Measurements from ENCODE around the gene TMEM11.

The TMEM11 gene

GRCh38 chr17:21166595-21167210 lies 47.3 kb downstream of the TMEM11 start:
- no peak for TF ChIP-seq CTCF (IDR thresholded peaks at IDR 0.05)
- no peak overlapping the region for H3K4me3 ChIP-seq (ENCODE audit: low read depth in 1 of 2, low read length in 1 of 2)
- H3K27ac ChIP-seq, result no peak overlapping the region
- H3K36me3 ChIP-seq, result peaks cover under 1% of the 10 kb centered on the region
- H3K27me3 ChIP-seq, result no peaks in the 10 kb centered on the region
- H3K4me1 ChIP-seq (ENCODE audit: control insufficient read depth in 1 of 2, insufficient read depth in 1 of 2, low read depth in 1 of 2, low read length in 1 of 2), result peaks cover 13 to 21% of the 10 kb centered on the region in 2 experiments
- no peaks in the 10 kb centered on the region for H3K9me3 ChIP-seq

GRCh38 chr17:21165922-21166594 lies 47.9 kb downstream of the TMEM11 start:
- Histone ChIP-seq H3K27ac (no peak overlapping the region), H3K36me3 (no peaks in the 10 kb centered on the region), H3K27me3 (no peaks in the 10 kb centered on the region), H3K4me3 (ENCODE audit: low read depth in 1 of 2, low read length in 1 of 2) (no peak overlapping the region), H3K4me1 (ENCODE audit: control insufficient read depth in 1 of 2, insufficient read depth in 1 of 2, low read depth in 1 of 2, low read length in 1 of 2) (peaks cover 11 to 15% of the 10 kb centered on the region in 2 experiments), H3K9me3 (no peaks in the 10 kb centered on the region)
- TF ChIP-seq CTCF (IDR thresholded peaks at IDR 0.05), result no peak

- Histone ChIP-seq H3K27ac (peak overlapping the region; percentile 60), H3K4me1 (ENCODE audit: control insufficient read depth in 1 of 2, insufficient read depth in 1 of 2, low read depth in 1 of 2, low read length in 1 of 2) (peaks cover 9 to 14% of the 10 kb centered on the region in 2 experiments), H3K4me3 (ENCODE audit: low read depth in 1 of 2, low read length in 1 of 2) (no peak overlapping the region), H3K36me3 (no peaks in the 10 kb centered on the region), H3K9me3 (no peaks in the 10 kb centered on the region), H3K27me3 (no peaks in the 10 kb centered on the region)
- no peak for TF ChIP-seq CTCF (IDR thresholded peaks at IDR 0.05)
Observed at GRCh38 chr17:21164620-21165019, 49.3 kb downstream of the TMEM11 start.

GRCh38 chr17:21164216-21164615 lies 49.7 kb downstream of the TMEM11 start:
- peaks cover 9 to 14% of the 10 kb centered on the region in 2 experiments for H3K4me1 ChIP-seq (ENCODE audit: control insufficient read depth in 1 of 2, insufficient read depth in 1 of 2, low read depth in 1 of 2, low read length in 1 of 2)
- H3K9me3 ChIP-seq, result no peaks in the 10 kb centered on the region
- TF ChIP-seq CTCF (IDR thresholded peaks at IDR 0.05), result no peak
- peak overlapping the region; percentile 60 for H3K27ac ChIP-seq
- no peaks in the 10 kb centered on the region for H3K27me3 ChIP-seq
- H3K4me3 ChIP-seq (ENCODE audit: low read depth in 1 of 2, low read length in 1 of 2), result no peak overlapping the region
- no peaks in the 10 kb centered on the region for H3K36me3 ChIP-seq

GRCh38 chr17:21163101-21163500 lies 50.9 kb downstream of the TMEM11 start:
- H3K27ac ChIP-seq, result peak overlapping the region; percentile 15
- no peak for TF ChIP-seq CTCF (IDR thresholded peaks at IDR 0.05)
- no peaks in the 10 kb centered on the region for H3K9me3 ChIP-seq
- H3K36me3 ChIP-seq, result no peaks in the 10 kb centered on the region
- H3K4me3 ChIP-seq (ENCODE audit: low read depth in 1 of 2, low read length in 1 of 2), result no peak overlapping the region
- H3K27me3 ChIP-seq, result no peaks in the 10 kb centered on the region
- peaks cover 9 to 14% of the 10 kb centered on the region in 2 experiments for H3K4me1 ChIP-seq (ENCODE audit: control insufficient read depth in 1 of 2, insufficient read depth in 1 of 2, low read depth in 1 of 2, low read length in 1 of 2)
